ENCODE measurements around the gene BANP.
A peak's percentile ranks its signal among the peaks of the same experiment; 100 is the strongest.

The BANP gene

DNA sequence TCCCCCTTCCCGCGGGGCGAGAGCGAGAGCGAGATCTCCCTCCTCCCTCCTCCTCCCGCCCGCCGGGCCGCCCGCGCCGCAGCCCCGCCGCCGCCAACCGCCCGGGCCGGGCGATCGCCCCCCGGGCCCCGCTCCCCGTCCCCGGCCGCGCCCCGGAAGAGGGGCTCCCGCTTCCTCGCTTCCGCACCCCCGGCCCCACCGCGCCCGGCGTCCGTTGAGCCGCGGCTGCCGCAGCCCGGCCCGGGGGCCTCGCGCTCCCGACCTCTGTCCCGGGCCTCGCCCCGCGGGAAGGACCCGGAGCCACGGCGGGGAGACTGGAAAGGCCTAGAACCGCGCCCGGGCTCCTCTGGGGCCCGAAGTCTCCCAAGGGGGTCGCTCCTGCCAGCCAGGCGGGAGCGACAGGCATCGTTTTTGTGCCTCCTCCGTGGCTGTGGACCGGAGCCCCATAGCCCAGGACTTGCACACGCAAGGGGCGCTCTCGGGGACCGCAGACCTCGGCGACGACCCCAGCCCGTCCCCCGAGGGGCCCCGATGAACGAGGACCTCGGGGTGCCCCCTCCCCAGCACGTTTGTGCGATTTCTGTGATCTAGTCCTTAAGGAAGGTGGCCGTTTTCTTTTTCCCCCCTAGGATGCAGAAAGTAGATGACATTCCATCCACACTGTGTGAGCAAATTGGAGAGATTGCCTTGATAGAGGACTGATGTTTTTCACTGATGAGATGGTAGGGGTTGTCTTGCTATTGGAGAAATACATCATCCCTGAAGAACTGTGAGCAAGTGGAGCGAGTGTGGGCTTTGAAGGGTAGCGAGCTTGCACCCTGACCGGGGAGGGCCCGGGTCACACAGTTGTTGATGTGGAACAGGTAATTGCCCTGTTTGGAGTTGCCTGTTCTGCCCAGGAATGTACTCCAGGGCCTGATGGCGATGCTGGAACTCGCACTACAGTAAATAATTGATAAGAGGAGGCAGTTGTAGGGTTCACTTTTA, 611 bp downstream of the BANP start:
- Histone ChIP-seq H3K27ac (ENCODE audit: low read depth, low read length) (peak overlapping the region; percentile 86), H3K27me3 (ENCODE audit: control insufficient read depth in 1 of 2, insufficient read depth in 2 of 2, low read length in 2 of 2) (no peaks in the 10 kb centered on the region), H3K4me3 (ENCODE audit: low read depth in 1 of 2, low read length in 2 of 2) (peak overlapping the region; percentile 84 to 93), H3K36me3 (ENCODE audit: control insufficient read depth in 1 of 2, insufficient read depth in 2 of 2, low read length in 2 of 2) (peaks cover 0 to 8% of the 10 kb centered on the region in 2 donors), H3K9me3 (ENCODE audit: control insufficient read depth in 1 of 2, low read length in 2 of 2) (no peaks in the 10 kb centered on the region), H3K4me1 (ENCODE audit: control insufficient read depth in 1 of 2, insufficient read depth in 2 of 2, low read length in 2 of 2) (peaks cover 36 to 57% of the 10 kb centered on the region in 2 donors), H3K9ac (ENCODE audit: low read depth in 1 of 2, low read length in 2 of 2) (peak overlapping the region; percentile 93 to 98)

DNA sequence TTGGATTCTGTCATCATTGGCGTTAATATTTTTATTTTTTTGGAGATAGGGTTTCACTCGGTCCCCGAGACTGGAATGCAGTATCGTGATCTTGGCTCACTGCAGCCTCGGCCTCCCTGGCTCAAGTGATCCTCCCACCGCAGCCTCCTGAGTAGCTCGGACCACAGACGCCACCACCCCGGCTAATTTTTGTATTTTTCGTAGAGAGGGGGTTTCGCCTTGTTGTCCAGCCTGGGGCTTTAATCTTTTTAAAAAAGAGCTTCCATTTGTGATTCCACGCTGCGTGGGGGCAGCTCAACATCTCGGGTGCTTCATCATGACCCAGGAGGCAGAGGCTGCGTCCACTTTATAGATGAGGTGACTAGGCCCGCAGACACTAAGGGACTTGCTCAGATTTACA, 1.5 kb downstream of the BANP start:
- Histone ChIP-seq H3K4me1 (ENCODE audit: control insufficient read depth in 1 of 2, insufficient read depth in 2 of 2, low read length in 2 of 2) (peaks cover 33 to 57% of the 10 kb centered on the region in 2 donors), H3K27ac (ENCODE audit: low read depth, low read length) (no peak overlapping the region), H3K9me3 (ENCODE audit: control insufficient read depth in 1 of 2, low read length in 2 of 2) (no peaks in the 10 kb centered on the region), H3K4me3 (ENCODE audit: low read depth in 1 of 2, low read length in 2 of 2) (peak overlapping the region in 1 of 2 donors; percentile 84), H3K27me3 (ENCODE audit: control insufficient read depth in 1 of 2, insufficient read depth in 2 of 2, low read length in 2 of 2) (no peaks in the 10 kb centered on the region), H3K36me3 (ENCODE audit: control insufficient read depth in 1 of 2, insufficient read depth in 2 of 2, low read length in 2 of 2) (peaks cover 0 to 12% of the 10 kb centered on the region in 2 donors), H3K9ac (ENCODE audit: low read depth in 1 of 2, low read length in 2 of 2) (peak overlapping the region in 1 of 2 donors; percentile 98)

DNA sequence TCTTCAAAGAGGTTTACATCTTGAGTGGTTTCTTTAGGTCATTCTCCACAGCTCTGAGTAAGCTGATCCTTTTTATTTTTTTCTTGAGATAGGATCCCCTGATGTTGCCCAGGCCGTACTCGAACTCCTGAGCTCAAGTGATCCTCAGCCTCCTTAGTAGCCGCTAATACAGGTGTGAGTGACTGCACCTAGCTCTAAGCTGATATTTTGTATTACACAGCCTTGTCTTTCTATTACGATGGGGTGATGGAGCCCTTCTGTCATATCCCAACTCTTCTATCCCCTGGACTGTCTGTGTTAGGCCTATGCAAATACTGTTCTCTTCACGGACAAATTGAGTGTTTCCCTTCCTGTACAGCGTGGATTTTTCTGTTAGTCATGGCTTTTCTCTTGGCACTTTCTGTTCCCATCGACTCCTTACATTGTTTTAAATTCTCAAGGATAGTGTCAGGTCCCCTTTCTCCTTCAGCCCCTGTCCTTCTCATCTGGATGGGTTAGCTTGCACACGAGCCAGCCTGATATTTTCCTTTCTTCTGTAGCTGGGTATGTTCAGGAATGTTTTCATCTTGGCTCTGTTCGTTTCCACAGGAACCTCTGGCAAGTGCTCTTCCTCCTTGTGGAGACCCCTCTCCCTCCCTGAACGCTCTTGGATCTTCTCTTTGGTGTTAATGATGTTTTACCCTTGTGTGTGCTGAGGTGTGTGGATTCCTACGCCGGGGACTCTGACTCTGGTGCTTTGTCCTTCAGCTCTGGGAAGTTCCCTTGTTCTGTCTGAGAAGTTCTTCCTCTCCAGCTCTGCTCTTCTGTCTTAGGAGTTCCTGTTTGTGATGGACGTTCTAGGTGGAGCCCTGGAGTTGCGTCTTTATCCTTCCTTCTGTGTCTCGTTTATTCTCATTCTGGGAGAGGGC, 2.3 kb downstream of the BANP start:
- Histone ChIP-seq H3K36me3 (ENCODE audit: control insufficient read depth in 1 of 2, insufficient read depth in 2 of 2, low read length in 2 of 2) (peaks cover 0 to 12% of the 10 kb centered on the region in 2 donors), H3K27ac (ENCODE audit: low read depth, low read length) (peak overlapping the region; percentile 26), H3K4me3 (ENCODE audit: low read depth in 1 of 2, low read length in 2 of 2) (no peak overlapping the region), H3K9ac (ENCODE audit: low read depth in 1 of 2, low read length in 2 of 2) (peak overlapping the region in 1 of 2 donors; percentile 59), H3K9me3 (ENCODE audit: control insufficient read depth in 1 of 2, low read length in 2 of 2) (no peaks in the 10 kb centered on the region), H3K27me3 (ENCODE audit: control insufficient read depth in 1 of 2, insufficient read depth in 2 of 2, low read length in 2 of 2) (no peaks in the 10 kb centered on the region), H3K4me1 (ENCODE audit: control insufficient read depth in 1 of 2, insufficient read depth in 2 of 2, low read length in 2 of 2) (peaks cover 27 to 50% of the 10 kb centered on the region in 2 donors)

DNA sequence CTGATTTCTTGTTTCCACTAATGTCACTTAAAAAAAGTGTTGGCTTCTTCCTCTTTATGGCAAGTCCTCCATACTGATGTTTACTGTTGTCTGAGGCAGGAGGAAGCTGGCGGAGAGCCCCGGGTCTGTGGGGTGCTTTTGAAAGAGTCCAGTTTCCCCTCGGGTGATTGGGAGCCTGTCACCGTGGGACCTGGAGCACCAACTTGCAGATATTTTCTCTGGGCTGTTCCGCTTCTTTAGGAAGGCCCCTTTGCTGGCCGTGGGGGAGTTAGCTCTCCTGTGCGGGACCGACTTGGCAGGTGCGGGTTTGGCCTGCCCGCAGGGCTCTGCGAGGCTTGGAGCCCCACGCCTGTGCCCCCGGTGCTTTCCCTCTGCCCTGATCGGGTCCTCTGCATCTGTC, 3.1 kb downstream of the BANP start:
- Histone ChIP-seq H3K27ac (ENCODE audit: low read depth, low read length) (peak overlapping the region; percentile 26), H3K27me3 (ENCODE audit: control insufficient read depth in 1 of 2, insufficient read depth in 2 of 2, low read length in 2 of 2) (no peaks in the 10 kb centered on the region), H3K36me3 (ENCODE audit: control insufficient read depth in 1 of 2, insufficient read depth in 2 of 2, low read length in 2 of 2) (peaks cover 0 to 12% of the 10 kb centered on the region in 2 donors), H3K9me3 (ENCODE audit: control insufficient read depth in 1 of 2, low read length in 2 of 2) (no peaks in the 10 kb centered on the region), H3K4me1 (ENCODE audit: control insufficient read depth in 1 of 2, insufficient read depth in 2 of 2, low read length in 2 of 2) (peaks cover 21 to 42% of the 10 kb centered on the region in 2 donors), H3K4me3 (ENCODE audit: low read depth in 1 of 2, low read length in 2 of 2) (peak overlapping the region in 1 of 2 donors; percentile 5), H3K9ac (ENCODE audit: low read depth in 1 of 2, low read length in 2 of 2) (peak overlapping the region in 1 of 2 donors; percentile 59)

GRCh38 chr16:87954826-87955225, 3.6 kb downstream of the BANP start:
- Histone ChIP-seq H3K36me3 (ENCODE audit: control insufficient read depth in 1 of 2, insufficient read depth in 2 of 2, low read length in 2 of 2) (peaks cover 0 to 12% of the 10 kb centered on the region in 2 donors), H3K27ac (ENCODE audit: low read depth, low read length) (peak overlapping the region; percentile 26), H3K4me3 (ENCODE audit: low read depth in 1 of 2, low read length in 2 of 2) (peak overlapping the region in 1 of 2 donors; percentile 5), H3K4me1 (ENCODE audit: control insufficient read depth in 1 of 2, insufficient read depth in 2 of 2, low read length in 2 of 2) (peaks cover 21 to 39% of the 10 kb centered on the region in 2 donors), H3K9ac (ENCODE audit: low read depth in 1 of 2, low read length in 2 of 2) (peak overlapping the region in 1 of 2 donors; percentile 59), H3K27me3 (ENCODE audit: control insufficient read depth in 1 of 2, insufficient read depth in 2 of 2, low read length in 2 of 2) (no peaks in the 10 kb centered on the region), H3K9me3 (ENCODE audit: control insufficient read depth in 1 of 2, low read length in 2 of 2) (no peaks in the 10 kb centered on the region)

GRCh38 chr16:87955302-87956097, 4.3 kb downstream of the BANP start:
- Histone ChIP-seq H3K4me1 (ENCODE audit: control insufficient read depth in 1 of 2, insufficient read depth in 2 of 2, low read length in 2 of 2) (peaks cover 21 to 39% of the 10 kb centered on the region in 2 donors), H3K9me3 (ENCODE audit: control insufficient read depth in 1 of 2, low read length in 2 of 2) (no peaks in the 10 kb centered on the region), H3K9ac (ENCODE audit: low read depth in 1 of 2, low read length in 2 of 2) (peak overlapping the region; percentile 48 to 59), H3K27me3 (ENCODE audit: control insufficient read depth in 1 of 2, insufficient read depth in 2 of 2, low read length in 2 of 2) (no peaks in the 10 kb centered on the region), H3K36me3 (ENCODE audit: control insufficient read depth in 1 of 2, insufficient read depth in 2 of 2, low read length in 2 of 2) (peaks cover 0 to 12% of the 10 kb centered on the region in 2 donors), H3K4me3 (ENCODE audit: low read depth in 1 of 2, low read length in 2 of 2) (peak overlapping the region in 1 of 2 donors; percentile 18), H3K27ac (ENCODE audit: low read depth, low read length) (peak overlapping the region; percentile 49)

DNA sequence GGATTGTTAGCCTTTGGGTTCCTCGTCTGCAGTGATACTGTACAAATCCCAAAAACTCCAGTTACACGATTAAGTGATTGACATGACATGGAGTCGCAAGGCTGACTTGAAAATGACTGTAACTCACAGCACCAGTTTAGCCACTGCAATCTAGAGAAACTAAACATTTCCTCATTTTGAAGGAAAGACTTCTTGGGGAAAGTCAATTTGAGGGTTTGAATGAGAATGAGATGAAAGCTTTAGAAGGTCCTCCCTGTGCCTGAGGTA, 4.8 kb downstream of the BANP start:
- peak overlapping the region in 1 of 2 donors; percentile 18 for H3K4me3 ChIP-seq (ENCODE audit: low read depth in 1 of 2, low read length in 2 of 2)
- H3K27me3 ChIP-seq (ENCODE audit: control insufficient read depth in 1 of 2, insufficient read depth in 2 of 2, low read length in 2 of 2), result no peaks in the 10 kb centered on the region
- no peaks in the 10 kb centered on the region for H3K9me3 ChIP-seq (ENCODE audit: control insufficient read depth in 1 of 2, low read length in 2 of 2)
- H3K4me1 ChIP-seq (ENCODE audit: control insufficient read depth in 1 of 2, insufficient read depth in 2 of 2, low read length in 2 of 2), result peaks cover 21 to 39% of the 10 kb centered on the region in 2 donors
- peak overlapping the region; percentile 49 for H3K27ac ChIP-seq (ENCODE audit: low read depth, low read length)
- H3K9ac ChIP-seq (ENCODE audit: low read depth in 1 of 2, low read length in 2 of 2), result peak overlapping the region; percentile 48 to 59
- H3K36me3 ChIP-seq (ENCODE audit: control insufficient read depth in 1 of 2, insufficient read depth in 2 of 2, low read length in 2 of 2), result peaks cover 0 to 12% of the 10 kb centered on the region in 2 donors

DNA sequence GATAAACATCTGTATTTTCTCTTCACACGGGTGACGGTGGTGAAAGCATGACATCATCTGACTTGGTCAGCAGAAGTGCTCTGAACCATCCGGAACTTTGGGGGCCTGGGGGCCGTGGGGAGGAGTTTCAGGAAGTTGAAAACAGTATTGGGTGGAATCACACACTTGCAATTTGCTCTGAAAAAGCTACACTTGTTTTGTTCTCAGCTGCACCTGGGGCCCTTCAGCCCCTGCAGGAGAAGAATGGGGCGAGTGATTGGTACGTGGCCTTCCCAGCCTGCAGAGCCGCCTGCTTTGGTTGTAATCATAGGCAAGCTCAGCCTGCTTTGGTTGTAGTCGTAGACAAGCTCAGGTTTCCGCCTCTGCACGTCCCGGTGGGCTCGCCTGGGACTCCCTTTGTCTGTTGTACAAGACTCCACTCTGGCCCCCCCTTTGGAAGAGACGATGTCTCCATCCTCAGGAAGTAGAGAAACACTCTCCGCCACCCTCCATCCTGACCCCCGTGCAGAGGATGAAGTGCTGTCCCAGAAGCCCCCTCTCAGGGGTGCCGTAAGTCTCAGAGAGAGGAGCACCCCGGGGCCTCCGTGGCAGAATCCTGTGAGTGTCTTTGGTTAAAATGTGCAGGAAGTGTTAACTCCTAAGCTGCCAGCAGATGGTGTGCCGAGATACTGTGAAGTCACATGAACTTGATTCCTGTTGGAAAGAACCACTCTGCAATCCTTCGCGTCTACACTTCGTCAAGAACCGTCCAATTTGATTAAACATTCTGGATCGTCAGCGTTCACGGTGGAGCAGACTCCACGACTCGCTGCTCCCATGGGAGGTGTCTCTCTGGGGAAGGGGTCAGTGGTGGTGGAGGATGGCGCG, 5.4 kb downstream of the BANP start:
- H3K36me3 ChIP-seq (ENCODE audit: control insufficient read depth in 1 of 2, insufficient read depth in 2 of 2, low read length in 2 of 2), result peaks cover 0 to 12% of the 10 kb centered on the region in 2 donors
- H3K9ac ChIP-seq (ENCODE audit: low read depth in 1 of 2, low read length in 2 of 2), result peak overlapping the region; percentile 48 to 59
- H3K4me3 ChIP-seq (ENCODE audit: low read depth in 1 of 2, low read length in 2 of 2), result peak overlapping the region; percentile 23 to 26
- no peaks in the 10 kb centered on the region for H3K27me3 ChIP-seq (ENCODE audit: control insufficient read depth in 1 of 2, insufficient read depth in 2 of 2, low read length in 2 of 2)
- peaks cover 21 to 39% of the 10 kb centered on the region in 2 donors for H3K4me1 ChIP-seq (ENCODE audit: control insufficient read depth in 1 of 2, insufficient read depth in 2 of 2, low read length in 2 of 2)
- no peaks in the 10 kb centered on the region for H3K9me3 ChIP-seq (ENCODE audit: control insufficient read depth in 1 of 2, low read length in 2 of 2)
- H3K27ac ChIP-seq (ENCODE audit: low read depth, low read length), result peak overlapping the region; percentile 34
